ENCODE data around the gene FANCE. TPM values are rescaled to one million over a fixed set of nuclear protein-coding genes. Genes with fewer than 3 reads are reported as not detected.

Gene FANCE
- total and polyA plus RNA-seq, 9 of the 15 experiments (the other 6 are each of a cell fraction or from before 2014, with no cell fraction given): 5.7 to 30.2 (median 17.0) TPM

GRCh38 chr6:35496036-35496840, 44.1 kb downstream of the FANCE start (continued):
- TF ChIP-seq PBX2 (CRISPR knock-in tag; IDR thresholded peaks at IDR 0.05; ENCODE audit: low read depth) (no peak), PBX2 (tag; conservative IDR thresholded peaks at IDR 0.05; ENCODE audit: low read depth) (no peak), L3MBTL2 (IDR thresholded peaks at IDR 0.05) (peak; percentile 32; the same call in 1 of the 2 replicates), KDM5B (IDR thresholded peaks at IDR 0.05; ENCODE audit: insufficient replicate concordance, low read depth, low read length) (peak; percentile 17), ZBTB7A (IDR thresholded peaks at IDR 0.05; ENCODE audit: borderline replicate concordance, control insufficient read depth, low read depth, low read length) (peak; percentile 52; the same call in 1 of the 2 replicates)
- TF ChIP-seq, protein P1, sequence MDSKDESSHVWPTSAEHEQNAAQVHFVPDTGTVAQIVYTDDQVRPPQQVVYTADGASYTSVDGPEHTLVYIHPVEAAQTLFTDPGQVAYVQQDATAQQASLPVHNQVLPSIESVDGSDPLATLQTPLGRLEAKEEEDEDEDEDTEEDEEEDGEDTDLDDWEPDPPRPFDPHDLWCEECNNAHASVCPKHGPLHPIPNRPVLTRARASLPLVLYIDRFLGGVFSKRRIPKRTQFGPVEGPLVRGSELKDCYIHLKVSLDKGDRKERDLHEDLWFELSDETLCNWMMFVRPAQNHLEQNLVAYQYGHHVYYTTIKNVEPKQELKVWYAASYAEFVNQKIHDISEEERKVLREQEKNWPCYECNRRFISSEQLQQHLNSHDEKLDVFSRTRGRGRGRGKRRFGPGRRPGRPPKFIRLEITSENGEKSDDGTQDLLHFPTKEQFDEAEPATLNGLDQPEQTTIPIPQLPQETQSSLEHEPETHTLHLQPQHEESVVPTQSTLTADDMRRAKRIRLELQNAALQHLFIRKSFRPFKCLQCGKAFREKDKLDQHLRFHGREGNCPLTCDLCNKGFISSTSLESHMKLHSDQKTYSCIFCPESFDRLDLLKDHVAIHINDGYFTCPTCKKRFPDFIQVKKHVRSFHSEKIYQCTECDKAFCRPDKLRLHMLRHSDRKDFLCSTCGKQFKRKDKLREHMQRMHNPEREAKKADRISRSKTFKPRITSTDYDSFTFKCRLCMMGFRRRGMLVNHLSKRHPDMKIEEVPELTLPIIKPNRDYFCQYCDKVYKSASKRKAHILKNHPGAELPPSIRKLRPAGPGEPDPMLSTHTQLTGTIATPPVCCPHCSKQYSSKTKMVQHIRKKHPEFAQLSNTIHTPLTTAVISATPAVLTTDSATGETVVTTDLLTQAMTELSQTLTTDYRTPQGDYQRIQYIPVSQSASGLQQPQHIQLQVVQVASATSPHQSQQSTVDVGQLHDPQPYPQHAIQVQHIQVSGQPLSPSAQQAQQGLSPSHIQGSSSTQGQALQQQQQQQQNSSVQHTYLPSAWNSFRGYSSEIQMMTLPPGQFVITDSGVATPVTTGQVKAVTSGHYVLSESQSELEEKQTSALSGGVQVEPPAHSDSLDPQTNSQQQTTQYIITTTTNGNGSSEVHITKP (IDR thresholded peaks at IDR 0.05; ENCODE audit: partially characterized antibody): peak; percentile 73
